ENCODE results near the gene DNMT3A.
A peak's percentile ranks its signal among the peaks of the same experiment; 100 is the strongest.

Gene DNMT3A

DNA sequence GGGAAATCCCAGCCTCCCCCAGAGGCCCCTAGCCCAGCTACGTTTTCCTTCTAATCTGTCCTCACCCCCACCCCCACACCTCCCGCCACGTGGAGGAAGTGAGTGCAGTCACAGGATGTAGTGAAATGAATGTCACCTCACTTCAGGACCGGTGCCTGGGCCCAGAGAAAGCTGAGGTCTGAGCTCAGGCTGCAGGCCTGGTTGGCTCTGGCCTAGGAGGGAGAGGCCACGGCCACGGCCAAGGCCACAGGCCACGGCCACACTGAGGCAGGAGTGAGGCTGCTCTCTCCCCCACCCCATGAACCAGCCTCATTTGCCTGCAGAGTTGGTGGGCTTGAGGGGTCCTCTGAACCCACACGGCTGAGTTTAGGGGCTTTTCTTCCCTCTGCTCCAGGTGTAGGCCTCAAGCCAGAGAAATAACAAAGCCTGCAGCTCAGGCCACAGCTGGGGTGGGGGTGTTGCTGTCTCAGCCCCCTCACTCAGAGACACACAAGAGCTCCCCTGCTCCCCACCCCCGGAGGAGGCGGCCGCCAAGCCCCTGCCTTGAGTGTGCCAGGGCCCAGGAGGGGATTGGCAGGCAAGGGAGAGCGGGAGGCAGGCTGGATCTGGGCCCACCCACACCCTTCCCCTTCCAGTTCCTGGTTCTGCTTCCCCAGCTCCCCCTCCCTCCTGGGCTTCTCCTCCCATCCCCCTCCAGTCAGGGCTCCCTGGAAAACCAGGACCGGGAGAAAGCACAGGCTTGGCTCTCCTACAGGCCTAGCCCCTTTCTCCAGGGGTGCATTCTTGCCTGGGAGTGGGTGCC lies 27.0 kb downstream of the DNMT3A start:
- no peaks in the 10 kb centered on the region for H3K79me2 ChIP-seq (ENCODE audit: insufficient read depth, low read length)
- no peaks in the 10 kb centered on the region for H3K9me2 ChIP-seq (replicated peaks; ENCODE audit: low read depth, low read length)
- H3K4me1 ChIP-seq (ENCODE audit: insufficient read depth, low read length, poor library complexity, severe bottlenecking), result peaks cover 42% of the 10 kb centered on the region
- H3K36me3 ChIP-seq (ENCODE audit: insufficient read depth, low read length), result peaks cover 5% of the 10 kb centered on the region; the same call in 1 of the 2 replicates
- H3K4me2 ChIP-seq (ENCODE audit: low read depth, low read length, poor library complexity, severe bottlenecking), result peak overlapping the region; percentile 53
- H3K9me3 ChIP-seq (ENCODE audit: insufficient read depth, low read depth, low read length), result no peaks in the 10 kb centered on the region
- peak overlapping the region; percentile 77 for H3K9ac ChIP-seq (ENCODE audit: low read depth, low read length, poor library complexity, severe bottlenecking)
- H4K20me1 ChIP-seq (ENCODE audit: insufficient read depth, low read length, poor library complexity, severe bottlenecking), result no peaks in the 10 kb centered on the region
- peak overlapping the region; percentile 19 for H3K4me3 ChIP-seq (ENCODE audit: low read length, poor library complexity, severe bottlenecking)
- peak overlapping the region; percentile 38; the same call in 1 of the 2 replicates for H2AFZ ChIP-seq (ENCODE audit: low read length)
- no peaks in the 10 kb centered on the region for H3K27me3 ChIP-seq (ENCODE audit: insufficient read depth, low read length, poor library complexity, severe bottlenecking)
- H3F3A ChIP-seq (ENCODE audit: low read depth), result no peaks in the 10 kb centered on the region
- TF ChIP-seq, protein P1, sequence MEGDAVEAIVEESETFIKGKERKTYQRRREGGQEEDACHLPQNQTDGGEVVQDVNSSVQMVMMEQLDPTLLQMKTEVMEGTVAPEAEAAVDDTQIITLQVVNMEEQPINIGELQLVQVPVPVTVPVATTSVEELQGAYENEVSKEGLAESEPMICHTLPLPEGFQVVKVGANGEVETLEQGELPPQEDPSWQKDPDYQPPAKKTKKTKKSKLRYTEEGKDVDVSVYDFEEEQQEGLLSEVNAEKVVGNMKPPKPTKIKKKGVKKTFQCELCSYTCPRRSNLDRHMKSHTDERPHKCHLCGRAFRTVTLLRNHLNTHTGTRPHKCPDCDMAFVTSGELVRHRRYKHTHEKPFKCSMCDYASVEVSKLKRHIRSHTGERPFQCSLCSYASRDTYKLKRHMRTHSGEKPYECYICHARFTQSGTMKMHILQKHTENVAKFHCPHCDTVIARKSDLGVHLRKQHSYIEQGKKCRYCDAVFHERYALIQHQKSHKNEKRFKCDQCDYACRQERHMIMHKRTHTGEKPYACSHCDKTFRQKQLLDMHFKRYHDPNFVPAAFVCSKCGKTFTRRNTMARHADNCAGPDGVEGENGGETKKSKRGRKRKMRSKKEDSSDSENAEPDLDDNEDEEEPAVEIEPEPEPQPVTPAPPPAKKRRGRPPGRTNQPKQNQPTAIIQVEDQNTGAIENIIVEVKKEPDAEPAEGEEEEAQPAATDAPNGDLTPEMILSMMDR (conservative IDR thresholded peaks at IDR 0.05; ENCODE audit: low read length), result no peak
- TF ChIP-seq EZH2phosphoT487 (IDR thresholded peaks at IDR 0.05; ENCODE audit: borderline replicate concordance), result no peak

DNA sequence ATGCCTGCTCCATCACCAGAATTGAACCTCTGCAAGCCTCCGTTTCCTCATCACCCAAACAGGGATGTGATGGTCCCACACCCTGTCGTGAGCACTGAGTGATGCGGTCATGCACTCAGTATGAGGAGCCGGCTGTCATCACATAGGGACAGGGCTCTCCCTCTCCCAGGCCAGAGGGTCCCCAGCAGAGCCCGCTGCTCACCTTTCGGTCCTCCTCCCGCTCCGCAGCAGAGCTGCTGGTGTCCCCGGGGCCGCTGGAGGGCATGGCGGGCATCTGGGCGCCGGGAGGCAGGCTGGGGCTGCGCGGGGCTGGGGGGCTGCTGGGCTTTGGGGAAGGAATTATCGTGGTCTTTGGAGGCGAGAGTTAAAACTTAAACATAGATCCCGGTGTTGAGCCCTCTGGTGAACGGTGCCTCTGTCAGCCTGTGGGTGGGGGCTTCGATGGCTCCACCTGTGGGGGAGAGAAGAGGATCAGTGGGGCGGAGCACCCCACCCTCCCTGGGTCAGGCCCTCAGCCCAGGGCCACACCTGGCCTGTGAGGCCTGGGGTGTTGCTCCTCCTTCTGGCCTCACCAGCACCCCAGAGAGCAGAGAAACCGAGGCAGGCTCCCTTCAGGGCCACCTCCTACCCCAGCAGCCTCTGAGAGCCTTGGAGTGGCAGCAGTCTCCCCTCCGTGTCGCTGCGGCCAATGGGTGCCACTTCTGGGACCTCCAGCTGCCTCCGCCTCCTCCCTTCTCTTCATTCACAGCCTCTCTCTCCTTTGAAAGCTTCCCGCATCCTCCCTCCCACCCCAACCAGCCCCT lies 27.8 kb downstream of the DNMT3A start:
- peaks cover 42% of the 10 kb centered on the region for H3K4me1 ChIP-seq (ENCODE audit: insufficient read depth, low read length, poor library complexity, severe bottlenecking)
- H3K4me2 ChIP-seq (ENCODE audit: low read depth, low read length, poor library complexity, severe bottlenecking), result peak overlapping the region; percentile 53
- H3K36me3 ChIP-seq (ENCODE audit: insufficient read depth, low read length), result peaks cover 5% of the 10 kb centered on the region; the same call in 1 of the 2 replicates
- no peaks in the 10 kb centered on the region for H3K9me3 ChIP-seq (ENCODE audit: insufficient read depth, low read depth, low read length)
- H3K79me2 ChIP-seq (ENCODE audit: insufficient read depth, low read length), result no peaks in the 10 kb centered on the region
- TF ChIP-seq, protein P1 (conservative IDR thresholded peaks at IDR 0.05; ENCODE audit: low read length), result no peak
- no peak overlapping the region for H3K4me3 ChIP-seq (ENCODE audit: low read length, poor library complexity, severe bottlenecking)
- H4K20me1 ChIP-seq (ENCODE audit: insufficient read depth, low read length, poor library complexity, severe bottlenecking), result no peaks in the 10 kb centered on the region
- no peaks in the 10 kb centered on the region for H3K27me3 ChIP-seq (ENCODE audit: insufficient read depth, low read length, poor library complexity, severe bottlenecking)
- H3F3A ChIP-seq (ENCODE audit: low read depth), result no peaks in the 10 kb centered on the region
- no peaks in the 10 kb centered on the region for H3K9me2 ChIP-seq (replicated peaks; ENCODE audit: low read depth, low read length)
- H2AFZ ChIP-seq (ENCODE audit: low read length), result no peak overlapping the region; the same call in 1 of the 2 replicates
- H3K9ac ChIP-seq (ENCODE audit: low read depth, low read length, poor library complexity, severe bottlenecking), result peak overlapping the region; percentile 77

DNA sequence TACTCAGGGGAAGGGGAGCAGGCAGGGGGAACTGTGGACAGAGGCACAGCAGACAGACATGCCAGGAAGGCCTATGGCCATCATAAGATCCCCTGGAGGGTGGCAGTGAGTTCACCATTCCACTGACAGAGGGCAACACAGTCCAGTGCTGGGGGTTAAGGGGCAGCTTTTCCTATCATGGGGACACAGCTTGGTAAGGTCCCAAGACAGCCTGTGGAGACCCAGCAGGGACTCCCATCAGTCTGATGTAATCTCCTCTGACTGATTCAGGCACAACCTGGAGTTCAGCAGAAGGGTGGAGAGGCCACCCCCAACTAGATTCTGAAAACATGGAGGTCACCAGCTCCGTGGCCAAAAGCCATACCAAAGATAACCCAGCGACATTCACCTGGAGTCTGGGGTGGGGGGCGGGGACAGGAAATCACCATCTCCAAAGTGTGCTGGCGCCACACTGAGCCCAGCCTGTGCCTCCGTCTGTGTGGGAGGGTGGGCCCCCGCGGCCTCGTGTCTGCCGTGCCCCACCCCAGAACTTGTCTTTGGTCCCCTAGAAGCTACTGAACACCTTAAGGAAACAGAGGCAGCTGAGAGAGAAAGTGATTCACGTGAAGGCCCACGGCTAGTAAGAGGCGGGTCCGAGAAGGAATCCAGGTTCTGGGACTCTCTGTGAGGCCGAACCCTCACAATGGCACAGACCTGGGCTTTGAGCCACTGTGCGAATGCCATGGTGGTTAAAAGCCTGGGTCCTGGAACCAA lies 28.6 kb downstream of the DNMT3A start:
- Histone ChIP-seq H3K4me2 (ENCODE audit: low read depth, low read length, poor library complexity, severe bottlenecking) (no peak overlapping the region), H3K4me3 (ENCODE audit: low read length, poor library complexity, severe bottlenecking) (no peak overlapping the region), H2AFZ (ENCODE audit: low read length) (no peak overlapping the region), H3K9me2 (replicated peaks; ENCODE audit: low read depth, low read length) (no peaks in the 10 kb centered on the region), H3K36me3 (ENCODE audit: insufficient read depth, low read length) (peaks cover 5% of the 10 kb centered on the region; the same call in 1 of the 2 replicates), H3K79me2 (ENCODE audit: insufficient read depth, low read length) (no peaks in the 10 kb centered on the region), H3K9ac (ENCODE audit: low read depth, low read length, poor library complexity, severe bottlenecking) (peak overlapping the region; percentile 77), H3K4me1 (ENCODE audit: insufficient read depth, low read length, poor library complexity, severe bottlenecking) (peaks cover 42% of the 10 kb centered on the region), H3K9me3 (ENCODE audit: insufficient read depth, low read depth, low read length) (no peaks in the 10 kb centered on the region), H4K20me1 (ENCODE audit: insufficient read depth, low read length, poor library complexity, severe bottlenecking) (no peaks in the 10 kb centered on the region), H3K27me3 (ENCODE audit: insufficient read depth, low read length, poor library complexity, severe bottlenecking) (no peaks in the 10 kb centered on the region), H3F3A (ENCODE audit: low read depth) (no peaks in the 10 kb centered on the region)
- TF ChIP-seq, protein P1 (conservative IDR thresholded peaks at IDR 0.05; ENCODE audit: low read length), result no peak
- TF ChIP-seq EZH2phosphoT487 (IDR thresholded peaks at IDR 0.05; ENCODE audit: borderline replicate concordance), result no peak

Data from Loucy (cell line).